IMR-90 (cell line): Measurements from ENCODE around the gene DLG4. TPM values are rescaled to one million over a fixed set of nuclear protein-coding genes. Genes with fewer than 3 reads are reported as not detected.
"Not testable (repeated sequence)": the region's sequence is repeated elsewhere in the genome, so short reads cannot be mapped to it uniquely, and the experiment has no call there.

Experiments
- ATAC-seq: fragments of 200-7000 bp; cut with Tn5 transposase; 2 replicates; pipeline ENCODE4 v1.9.1; 2020; ENCODE audit warnings: low read depth, mild to moderate bottlenecking, moderate library complexity
- BruUV-seq: library from RNA; stranded (reverse); fragments of 400-500 nt; replicated peaks from 2 replicates; lab custom pipeline; 2021; lab: Mats Ljungman, UMichigan
- CTCF ChIA-PET: fragments of 300-600 bp; formaldehyde crosslinking; extraction: SDS; loops from one replicate; lab custom pipeline; 2021; ENCODE audit warnings: antibody characterized with exemption; lab: Yijun Ruan, JAX
- POLR2A ChIA-PET: fragments of 300-600 bp; sonication (Branson Sonifier 250); formaldehyde crosslinking; loops from one replicate; lab custom pipeline; 2022; ENCODE audit warnings: antibody characterized with exemption; ENCODE audit not compliant: unreplicated experiment; lab: Charles Lee
- DNase-seq: peaks from one replicate; pipeline ENCODE4 v3.0.0; 2013
- H2AFZ ChIP-seq: replicated peaks from 2 replicates; pipeline ENCODE3; 2013; ENCODE audit warnings: low read length, mild to moderate bottlenecking; ENCODE audit not compliant: poor library complexity
- H2AK5ac ChIP-seq: 2 replicates; pipeline ENCODE4 v1.6.1; 2013; ENCODE audit warnings: low read depth, low read length, inconsistent platforms
- H2AK9ac ChIP-seq: replicated peaks from 2 replicates; pipeline ENCODE3; 2013; ENCODE audit warnings: mild to moderate bottlenecking, low read depth, low read length, moderate library complexity; ENCODE audit not compliant: poor library complexity
- H2BK120ac ChIP-seq: 2 replicates; pipeline ENCODE4 v1.6.1; 2013; ENCODE audit warnings: low read depth, low read length, inconsistent platforms
- H2BK15ac ChIP-seq: 3 replicates; pipeline ENCODE4 v1.6.1; 2013; ENCODE audit warnings: low read depth, low read length, inconsistent platforms
- H2BK20ac ChIP-seq: 2 replicates; pipeline ENCODE4 v1.6.1; 2013; ENCODE audit warnings: low read depth, mild to moderate bottlenecking, inconsistent platforms, low read length, moderate library complexity
- H2BK5ac ChIP-seq: 2 replicates; pipeline ENCODE4 v1.6.1; 2013; ENCODE audit warnings: mild to moderate bottlenecking, low read depth, low read length, inconsistent platforms; ENCODE audit not compliant: poor library complexity, severe bottlenecking
- H3K14ac ChIP-seq: replicated peaks from 2 replicates; pipeline ENCODE4 v1.6.1; 2013; ENCODE audit warnings: low read depth, low read length, inconsistent platforms
- H3K18ac ChIP-seq: 2 replicates; pipeline ENCODE4 v1.6.1; 2013; ENCODE audit warnings: low read depth, low read length, control low read depth
- H3K23ac ChIP-seq: 2 replicates; pipeline ENCODE4 v1.6.1; 2013; ENCODE audit warnings: low read depth, low read length, inconsistent platforms
- H3K27ac ChIP-seq: 2 replicates; pipeline ENCODE4 v1.5.1; 2013; ENCODE audit warnings: mild to moderate bottlenecking, control low read depth, low read length; ENCODE audit not compliant: insufficient read depth
- H3K27me3 ChIP-seq: 2 replicates; pipeline ENCODE4 v1.6.1; 2013; ENCODE audit warnings: low read length; ENCODE audit not compliant: control insufficient read depth, insufficient read depth
- H3K36me3 ChIP-seq: 2 replicates; pipeline ENCODE4 v1.6.1; 2013; ENCODE audit warnings: low read length, mixed read lengths; ENCODE audit not compliant: control insufficient read depth, insufficient read depth
- H3K4ac ChIP-seq: 2 replicates; pipeline ENCODE4 v1.6.1; 2013; ENCODE audit warnings: low read depth, low read length, inconsistent platforms
- H3K4me1 ChIP-seq: 2 replicates; pipeline ENCODE4 v1.6.1; 2013; ENCODE audit warnings: low read length, mixed read lengths; ENCODE audit not compliant: control insufficient read depth, insufficient read depth
- H3K4me2 ChIP-seq: 2 replicates; pipeline ENCODE4 v1.6.1; 2013; ENCODE audit warnings: low read depth, mild to moderate bottlenecking, control low read depth, low read length, moderate library complexity
- H3K4me3 ChIP-seq: 2 replicates; pipeline ENCODE4 v1.5.1; 2013; ENCODE audit warnings: low read depth, mild to moderate bottlenecking, control low read depth, low read length, moderate library complexity; ENCODE audit not compliant: insufficient read depth
- H3K56ac ChIP-seq: 2 replicates; pipeline ENCODE4 v1.6.1; 2013; ENCODE audit warnings: low read length, inconsistent platforms; ENCODE audit not compliant: insufficient read depth; ENCODE audit errors: extremely low read depth
- H3K79me1 ChIP-seq, 2 experiments: 2 replicates each; pipeline ENCODE4 v1.6.1; 2013; ENCODE audit warnings: low read length in 2 of 2, inconsistent platforms in 1 of 2, low read depth in 1 of 2
- H3K9ac ChIP-seq: 2 replicates; pipeline ENCODE4 v1.6.1; 2013; ENCODE audit warnings: low read depth, low read length, control low read depth
- H3K9me1 ChIP-seq: 2 replicates; pipeline ENCODE4 v1.6.1; 2013; ENCODE audit warnings: low read length, inconsistent platforms; ENCODE audit not compliant: insufficient read depth
- H3K9me3 ChIP-seq: 2 replicates; pipeline ENCODE4 v1.6.1; 2013; ENCODE audit warnings: low read length; ENCODE audit not compliant: control insufficient read depth, insufficient read depth
- H4K20me1 ChIP-seq: 2 replicates; pipeline ENCODE4 v1.6.1; 2013; ENCODE audit warnings: low read length, inconsistent platforms; ENCODE audit not compliant: insufficient read depth
- H4K5ac ChIP-seq: 2 replicates; pipeline ENCODE4 v1.6.1; 2013; ENCODE audit warnings: mild to moderate bottlenecking, low read depth, low read length, control low read depth
- H4K8ac ChIP-seq, 2 experiments: 2 replicates each; pipeline ENCODE4 v1.6.1; 2013; ENCODE audit warnings: low read depth in 2 of 2, low read length in 2 of 2, control low read depth in 1 of 2, inconsistent platforms in 1 of 2
- H4K91ac ChIP-seq: 2 replicates; pipeline ENCODE4 v1.6.1; 2013; ENCODE audit warnings: low read depth, low read length, inconsistent platforms; ENCODE audit not compliant: insufficient read depth
- MAFK ChIP-seq: IDR thresholded peaks from 2 replicates; pipeline ENCODE4 v1.6.1; 2012; ENCODE audit warnings: low read depth, low read length, improper control_type of control experiment
- WGBS, 2 experiments: methylation state at CpG; one replicate each; pipeline versions ENCODE4 v1.1.5 to v1.1.7; 2013; ENCODE audit warnings: missing lambda C conversion rate in 2 of 2; ENCODE audit not compliant: insufficient read length in 1 of 2; ENCODE audit errors: extremely low coverage in 2 of 2; 5-methylcytosine and 5-hydroxymethylcytosine counted together
- dilution Hi-C: fragments of 300-500 bp; cut with HindIII; formaldehyde crosslinking; loops from one replicate; pipeline ENCODE4 v1.14.3; 2018; ENCODE audit warnings: low sequenced_read_pairs; ENCODE audit not compliant: unreplicated experiment
- in situ Hi-C: fragments of 300-500 bp; cut with MboI; formaldehyde crosslinking; loops from 3 replicates; pipeline ENCODE4 v1.14.3; 2019; ENCODE audit warnings: low sequenced_read_pairs, inconsistent platforms, mixed read lengths
- intact Hi-C: fragments of 100-400 bp; cut with micrococcal nuclease; formaldehyde crosslinking; loops from 2 replicates; pipeline ENCODE4 v1.10.0; 2022
- polyA plus RNA-seq, 3 experiments: library from polyadenylated mRNA; depleted of rRNA; stranded (reverse); fragments of >200 nt; gene quantifications; 2 replicates each; pipeline ENCODE4 v1.2.3, GENCODE V29; 2012; ENCODE audit warnings: low replicate concordance in 1 of 3
- total RNA-seq: library from RNA; depleted of rRNA; stranded (reverse); fragments of >200 nt; gene quantifications from 2 replicates; pipeline ENCODE4 v1.2.3, GENCODE V29; 2012

Gene DLG4
- total and polyA plus RNA-seq, 2 of the 4 experiments (the other 2 are of a cell fraction): 8.2 to 30.5 TPM

GRCh38 chr17:7168841-7169564 lies 50.6 kb downstream of the DLG4 start:
- H3K4me3 ChIP-seq, H3K4ac ChIP-seq, H3K36me3 ChIP-seq, CTCF ChIA-PET, H3K4me2 ChIP-seq, intact Hi-C loops, H3K9me1 ChIP-seq, DNase-seq, H4K91ac ChIP-seq, H2BK120ac ChIP-seq, ATAC-seq, H3K79me1 ChIP-seq, H4K5ac ChIP-seq, H3K56ac ChIP-seq, H4K20me1 ChIP-seq, H3K23ac ChIP-seq, BruUV-seq, H3K9ac ChIP-seq, H2BK20ac ChIP-seq, POLR2A ChIA-PET, H2AFZ ChIP-seq, H3K4me1 ChIP-seq, dilution Hi-C loops, in situ Hi-C loops, H4K8ac ChIP-seq, H2AK5ac ChIP-seq, H2AK9ac ChIP-seq, H3K9me3 ChIP-seq, H3K14ac ChIP-seq, H3K18ac ChIP-seq, H3K27me3 ChIP-seq, H2BK15ac ChIP-seq, H3K27ac ChIP-seq, H2BK5ac ChIP-seq: not testable (repeated sequence)
- 0 out of 2 replicates have a peak, but pooled peaks have one; percentile 6 for TF ChIP-seq MAFK
- WGBS, 2 experiments: no CpG with 5 or more reads among the region's 10 CpGs
